GM18526 (cell line): Measurements from ENCODE around the gene KRTAP12-4.
"Not testable (repeated sequence)": the region's sequence is repeated elsewhere in the genome, so short reads cannot be mapped to it uniquely, and the experiment has no call there.

Source experiments
- POLR2A ChIP-seq: IDR thresholded peaks from 3 replicates; pipeline ENCODE4 v1.6.1; 2011; ENCODE audit not compliant: insufficient read length; ENCODE audit errors: extremely low read depth

Gene KRTAP12-4

DNA sequence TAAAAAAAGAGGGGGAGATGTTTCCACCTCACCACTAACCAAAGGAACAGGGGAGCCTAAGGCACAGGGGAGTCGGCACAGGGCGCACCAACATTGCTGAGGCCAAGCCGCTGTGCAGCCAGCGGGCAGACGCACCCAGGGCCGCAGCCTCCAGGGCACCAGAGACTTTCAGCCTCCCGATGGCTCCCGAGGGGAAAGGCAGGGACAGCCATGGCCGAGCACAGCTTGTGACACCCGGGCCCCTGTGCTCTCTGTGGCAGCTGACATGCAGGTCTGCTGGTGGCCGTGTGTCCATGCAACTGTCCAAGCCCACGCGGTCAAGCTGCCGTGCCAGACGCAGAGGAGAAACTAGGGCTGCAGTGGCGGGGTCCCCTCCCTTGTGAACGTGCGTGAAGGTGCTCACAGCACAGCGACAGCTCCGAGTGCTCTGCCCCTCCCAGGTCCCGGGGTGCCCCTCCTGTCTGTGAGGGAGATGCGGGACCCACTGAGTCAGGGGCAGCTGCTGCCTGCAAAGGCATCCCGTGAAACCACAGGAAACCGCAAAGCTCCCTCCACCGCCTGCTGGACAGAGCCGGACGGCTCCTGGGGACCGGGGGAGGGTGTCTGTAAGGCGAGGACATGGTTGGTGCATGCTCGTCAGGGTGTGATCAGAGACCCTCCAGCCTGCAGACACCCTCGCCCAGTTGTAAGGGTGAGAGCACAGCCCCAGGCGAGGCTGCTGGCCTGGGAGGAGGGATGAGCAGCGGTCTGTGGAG, 5.7 kb downstream of the KRTAP12-4 start:
- no peak for TF ChIP-seq POLR2A

DNA sequence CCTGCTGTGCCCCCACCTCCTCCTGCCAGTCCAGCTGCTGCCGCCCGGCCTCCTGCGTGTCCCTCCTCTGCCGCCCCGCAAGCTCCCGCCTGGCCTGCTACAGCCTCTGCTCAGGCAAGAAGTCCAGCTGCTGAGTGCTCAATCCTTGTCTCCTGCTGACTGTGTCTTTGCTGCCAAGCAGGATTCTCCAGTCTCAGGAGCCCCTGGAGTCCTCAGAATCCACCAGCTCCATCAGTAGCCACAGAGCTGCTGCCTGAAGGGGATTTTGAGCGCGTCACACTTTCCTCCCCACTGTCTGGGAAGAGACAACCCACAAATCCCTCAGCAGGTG, 7.3 kb downstream of the KRTAP12-4 start:
- TF ChIP-seq POLR2A, result no peak

DNA sequence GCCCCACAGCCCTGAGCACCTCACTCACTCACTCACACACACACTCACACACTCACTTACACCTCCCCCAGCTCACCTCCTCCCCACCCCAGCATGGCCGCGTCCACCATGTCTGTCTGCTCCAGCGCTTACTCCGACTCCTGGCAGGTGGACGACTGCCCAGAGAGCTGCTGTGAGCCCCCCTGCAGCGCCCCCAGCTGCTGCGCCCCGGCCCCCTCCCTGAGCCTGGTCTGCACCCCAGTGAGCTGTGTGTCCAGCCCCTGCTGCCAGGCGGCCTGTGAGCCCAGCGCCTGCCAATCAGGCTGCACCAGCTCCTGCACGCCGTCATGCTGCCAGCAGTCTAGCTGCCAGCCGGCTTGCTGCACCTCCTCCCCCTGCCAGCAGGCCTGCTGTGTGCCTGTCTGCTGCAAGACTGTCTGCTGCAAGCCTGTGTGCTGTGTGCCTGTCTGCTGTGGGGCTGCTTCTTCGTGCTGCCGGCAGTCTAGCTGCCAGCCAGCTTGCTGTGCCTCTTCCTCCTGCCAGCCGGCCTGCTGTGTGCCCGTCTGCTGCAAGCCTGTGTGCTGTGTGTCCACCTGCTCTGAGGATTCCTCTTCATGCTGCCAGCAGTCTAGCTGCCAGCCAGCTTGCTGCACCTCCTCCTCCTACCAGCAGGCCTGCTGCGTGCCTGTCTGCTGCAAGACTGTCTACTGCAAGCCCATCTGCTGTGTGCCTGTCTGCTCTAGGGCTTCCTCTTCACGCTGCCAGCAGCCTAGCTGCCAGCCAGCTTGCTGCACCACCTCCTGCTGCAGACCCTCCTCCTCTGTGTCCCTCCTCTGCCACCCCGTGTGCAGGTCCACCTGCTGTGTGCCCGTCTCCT, 7.9 kb downstream of the KRTAP12-4 start, which contains the start of gene KRTAP10-11:
Gene KRTAP10-11, plus strand, starts transcription at position 49 of the 856 bp plus-strand sequence. Its CDS starts 45 bp downstream, at position 94.
- TF ChIP-seq POLR2A, result not testable (repeated sequence)

DNA sequence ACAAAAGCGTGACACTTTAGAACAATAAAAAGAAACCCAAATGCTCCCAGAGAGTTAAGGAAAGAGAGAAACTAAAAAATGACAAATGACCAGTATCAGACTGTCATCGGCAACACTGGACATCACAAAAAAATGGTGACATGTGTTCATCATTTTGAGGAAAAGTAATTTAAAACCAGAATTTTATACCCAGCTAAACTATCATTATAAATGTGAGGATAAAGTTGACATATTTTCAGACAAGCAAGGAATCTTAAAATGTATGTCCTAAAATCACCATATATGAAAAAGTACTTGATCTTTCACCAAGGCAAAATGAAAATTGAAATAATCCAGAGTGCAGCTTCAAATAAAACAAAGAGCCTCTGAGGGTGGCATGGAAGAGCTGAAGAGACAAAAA, 9.6 kb downstream of the KRTAP12-4 start:
- TF ChIP-seq POLR2A, result no peak

DNA sequence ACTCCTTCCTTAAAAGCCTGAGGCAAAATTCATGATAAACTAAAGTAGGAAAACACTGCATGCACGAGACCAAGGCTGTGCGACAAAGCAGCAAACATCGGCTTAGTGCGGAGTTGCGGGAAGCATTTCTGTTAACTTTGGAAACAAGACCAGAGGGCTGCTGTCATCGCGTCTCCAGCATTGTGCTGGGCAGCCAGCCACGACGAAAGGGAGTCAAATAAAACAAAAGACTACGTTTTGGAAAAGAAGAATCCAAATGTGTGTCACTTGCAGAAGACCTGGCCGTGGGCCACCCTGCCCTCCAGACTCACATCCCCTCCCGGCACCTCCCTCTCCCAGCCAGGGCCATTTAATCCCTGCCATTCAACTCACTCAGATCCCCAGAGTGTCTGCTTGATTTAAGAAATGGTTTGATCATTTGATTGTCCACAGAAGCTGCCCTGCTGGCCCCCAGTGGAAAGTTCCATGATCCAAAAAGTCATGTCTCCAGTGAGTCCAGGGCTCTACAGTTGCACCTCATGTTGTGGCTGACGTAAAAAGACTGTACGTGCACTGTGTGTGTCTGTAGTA, 10.6 kb downstream of the KRTAP12-4 start:
- no peak for TF ChIP-seq POLR2A

DNA sequence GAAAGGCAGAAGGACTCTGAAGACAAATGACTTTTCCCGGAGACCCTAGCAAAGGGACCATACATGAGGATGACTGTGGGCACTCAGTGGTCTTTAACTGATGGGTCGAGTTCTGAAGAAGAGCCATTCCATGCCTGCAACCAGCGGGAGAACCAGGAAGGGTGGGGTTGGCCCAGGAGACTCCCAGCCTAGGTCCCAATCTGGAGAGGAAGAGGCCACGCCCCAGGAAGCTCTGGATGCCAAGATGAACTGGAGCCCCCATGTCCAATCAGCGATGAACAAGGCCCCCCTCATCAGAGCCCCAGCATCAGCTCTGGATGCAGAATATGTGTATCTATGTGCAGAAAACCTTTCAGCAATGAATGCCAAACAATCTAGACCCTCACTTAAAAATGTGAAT, 13.7 kb downstream of the KRTAP12-4 start:
- no peak for TF ChIP-seq POLR2A

DNA sequence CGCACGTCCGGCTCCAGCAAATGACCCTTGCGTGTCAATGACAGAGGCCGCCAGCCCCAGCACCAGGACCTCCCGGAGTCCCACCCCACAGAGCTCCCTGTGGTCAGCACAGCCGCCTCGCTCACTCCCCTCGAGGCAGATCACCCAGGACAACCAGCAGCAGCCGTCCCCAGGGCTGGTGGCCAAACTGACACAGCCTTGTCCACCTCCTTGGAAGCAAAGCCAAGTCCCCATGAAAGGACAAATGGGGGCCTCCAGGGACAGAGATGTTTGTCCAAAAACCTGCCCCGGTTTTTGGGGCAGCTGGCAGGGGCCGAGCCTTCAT, 15.2 kb downstream of the KRTAP12-4 start:
- no peak for TF ChIP-seq POLR2A

DNA sequence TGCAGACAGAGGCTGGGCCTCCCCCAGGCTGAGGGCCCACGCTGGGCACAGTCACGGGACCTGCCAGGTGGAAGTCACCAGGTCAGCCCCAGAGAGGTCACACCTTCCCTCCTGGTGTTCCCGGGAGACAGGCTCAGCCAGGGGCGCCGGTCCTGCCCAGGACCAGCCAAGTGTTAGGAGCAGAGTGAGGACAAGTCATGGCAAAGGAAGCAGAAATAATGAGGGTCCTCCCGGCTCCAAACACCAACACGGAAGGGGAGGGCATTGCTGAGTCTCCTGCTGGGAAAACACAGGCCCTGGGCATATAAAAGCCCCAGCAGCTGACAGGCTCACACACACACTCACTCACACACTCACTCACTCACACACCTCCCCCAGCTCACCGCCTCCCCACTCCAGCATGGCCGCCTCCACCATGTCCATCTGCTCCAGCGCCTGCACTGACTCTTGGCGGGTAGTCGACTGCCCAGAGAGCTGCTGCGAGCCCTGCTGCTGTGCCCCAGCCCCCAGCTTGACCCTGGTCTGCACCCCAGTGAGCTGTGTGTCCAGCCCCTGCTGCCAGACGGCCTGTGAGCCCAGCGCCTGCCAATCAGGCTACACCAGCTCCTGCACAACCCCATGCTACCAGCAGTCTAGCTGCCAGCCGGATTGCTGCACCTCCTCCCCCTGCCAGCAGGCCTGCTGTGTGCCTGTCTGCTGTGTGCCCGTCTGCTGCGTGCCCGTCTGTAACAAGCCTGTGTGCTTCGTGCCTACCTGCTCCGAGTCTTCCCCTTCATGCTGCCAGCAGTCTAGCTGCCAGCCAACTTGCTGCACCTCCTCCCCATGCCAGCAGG, 17.2 kb downstream of the KRTAP12-4 start, which contains the start of gene KRTAP10-10:
Gene KRTAP10-10, plus strand, starts transcription at position 339 of the 833 bp plus-strand sequence. Its CDS starts 62 bp downstream, at position 401.
- TF ChIP-seq POLR2A, result no peak

DNA sequence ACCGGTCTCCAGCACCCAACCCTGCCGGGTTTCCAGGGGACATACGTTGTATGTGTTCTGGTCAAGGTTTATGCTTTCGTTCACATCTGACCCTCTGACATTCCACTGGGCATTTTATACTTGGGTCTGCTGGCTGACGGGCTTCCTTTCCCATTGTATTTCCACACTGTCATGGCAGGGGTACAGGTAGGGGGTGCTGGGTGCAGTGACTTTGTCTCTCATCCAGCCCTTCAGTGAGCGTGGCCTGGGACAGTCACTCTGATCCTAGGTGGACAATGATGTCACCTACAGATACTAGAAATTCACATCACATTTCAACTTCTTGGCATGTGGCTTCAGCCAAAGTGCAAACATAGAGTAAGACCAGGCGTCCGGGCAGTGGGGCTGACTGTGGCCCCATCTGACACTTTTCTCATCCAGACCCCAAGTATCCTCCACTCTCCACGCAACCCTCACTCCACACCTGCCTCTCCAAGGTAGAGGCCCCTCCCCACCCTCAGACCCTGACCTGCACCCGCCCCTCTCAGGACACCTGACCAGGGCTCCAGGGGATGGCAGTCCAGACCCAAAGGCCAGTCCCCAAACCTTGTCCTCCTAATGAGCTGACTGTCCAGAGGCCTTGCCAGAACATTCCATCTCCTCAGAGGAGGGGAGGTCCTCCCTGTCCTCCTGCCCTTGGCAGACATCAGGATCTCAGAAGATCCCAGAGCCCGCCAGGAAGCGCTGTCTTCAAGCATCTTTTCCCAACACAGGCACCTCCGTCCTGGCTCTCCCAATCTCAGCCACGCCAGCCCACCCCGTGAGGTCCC, 18.0 kb downstream of the KRTAP12-4 start:
- TF ChIP-seq POLR2A, result no peak

DNA sequence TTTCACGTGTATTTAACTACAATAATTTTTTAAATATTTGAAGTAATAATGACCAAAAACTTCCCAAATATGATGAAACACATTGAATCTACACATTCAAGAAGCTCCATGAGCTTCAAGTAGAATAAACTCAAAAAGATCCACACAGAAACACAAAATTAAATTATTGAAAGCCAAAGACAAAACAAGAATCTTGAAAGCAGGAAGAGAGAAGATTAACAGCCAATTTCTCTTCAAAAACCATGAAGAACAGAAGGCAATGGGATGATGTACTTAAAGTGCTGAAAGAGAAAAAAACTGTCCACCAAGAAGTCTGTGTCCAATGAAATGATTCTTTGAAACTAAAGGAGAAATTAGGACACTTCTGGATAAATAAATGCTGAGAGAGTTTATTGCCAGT, 22.4 kb downstream of the KRTAP12-4 start:
- TF ChIP-seq POLR2A, result no peak

DNA sequence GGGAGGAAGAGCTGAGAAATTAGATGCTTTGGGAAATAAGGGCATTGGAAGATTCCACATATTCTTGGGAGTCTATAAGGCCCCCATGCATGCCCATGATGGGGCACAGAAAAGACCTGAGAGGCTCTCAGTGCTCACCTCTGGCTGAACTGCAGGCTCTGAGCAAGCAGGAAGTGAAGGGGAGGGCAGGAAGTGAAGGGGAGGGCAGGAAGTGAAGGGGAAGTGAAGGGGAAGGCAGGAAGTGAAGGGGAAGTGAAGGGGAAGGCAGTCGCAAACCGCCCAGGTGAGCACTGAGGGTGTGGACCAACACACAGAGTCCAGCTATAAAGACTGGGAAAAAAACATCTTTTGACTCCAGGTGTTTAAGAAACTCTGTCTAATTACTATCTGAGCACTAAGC, 24.0 kb downstream of the KRTAP12-4 start:
- no peak for TF ChIP-seq POLR2A

DNA sequence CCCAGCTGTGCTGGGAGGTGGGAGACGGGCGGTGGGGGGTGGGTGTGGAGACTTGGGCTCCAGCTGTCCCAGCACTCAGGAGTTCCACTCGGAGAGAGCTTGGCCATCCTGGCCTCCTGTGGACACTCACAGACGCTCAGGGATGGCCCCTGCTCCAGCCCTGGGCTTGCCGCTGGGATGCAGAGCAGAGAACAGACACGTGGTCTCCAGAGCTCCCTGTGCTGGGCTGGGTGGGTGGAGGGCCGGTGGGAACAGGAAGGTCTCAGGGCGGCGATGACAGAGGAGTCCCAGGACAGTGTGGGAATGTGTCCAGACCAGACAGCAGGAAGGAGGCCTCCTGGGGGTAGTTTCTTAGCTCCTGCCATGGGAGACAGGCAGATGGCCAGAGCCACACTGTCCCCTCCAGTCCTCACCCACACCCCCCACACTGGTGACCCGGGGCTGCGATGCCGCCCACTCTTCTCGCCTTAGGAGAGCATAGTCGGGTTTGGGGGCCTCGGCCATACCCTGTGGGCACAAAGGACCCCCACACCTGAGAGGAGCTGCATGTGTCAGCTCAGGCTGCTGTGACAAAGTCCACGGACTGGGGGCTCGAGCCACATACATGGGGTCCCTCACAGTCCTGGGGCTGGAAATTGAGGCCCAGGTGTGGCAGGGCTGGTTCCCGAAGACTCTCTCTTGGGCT, 25.6 kb downstream of the KRTAP12-4 start:
- TF ChIP-seq POLR2A, result no peak

DNA sequence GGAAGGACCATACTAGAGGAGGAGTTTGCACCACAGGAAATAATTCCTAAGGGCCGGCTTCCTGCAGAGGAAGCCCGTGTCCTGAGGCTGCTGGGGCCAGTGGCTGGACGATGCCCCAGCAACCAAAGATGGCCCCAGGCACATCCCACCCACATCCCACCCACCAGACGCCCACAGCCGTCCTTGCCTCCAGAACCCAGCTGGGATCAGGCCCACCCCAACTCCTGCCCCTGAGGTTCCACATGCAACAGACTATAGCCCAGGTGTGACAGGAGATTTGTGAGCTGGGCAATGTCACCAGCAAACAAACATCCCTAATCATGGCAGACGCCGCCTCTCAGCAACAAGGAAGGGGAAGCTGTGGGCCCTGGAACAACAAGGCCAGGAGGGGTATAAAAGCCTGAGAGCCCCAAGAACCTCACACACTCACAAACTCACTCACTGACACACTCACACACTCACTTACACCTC, 27.8 kb downstream of the KRTAP12-4 start, which contains the start of gene KRTAP10-9:
Gene KRTAP10-9, plus strand, starts transcription at position 421 of the 471 bp plus-strand sequence. CDS start 79 bp downstream, outside the sequence.
- TF ChIP-seq POLR2A, result no peak

DNA sequence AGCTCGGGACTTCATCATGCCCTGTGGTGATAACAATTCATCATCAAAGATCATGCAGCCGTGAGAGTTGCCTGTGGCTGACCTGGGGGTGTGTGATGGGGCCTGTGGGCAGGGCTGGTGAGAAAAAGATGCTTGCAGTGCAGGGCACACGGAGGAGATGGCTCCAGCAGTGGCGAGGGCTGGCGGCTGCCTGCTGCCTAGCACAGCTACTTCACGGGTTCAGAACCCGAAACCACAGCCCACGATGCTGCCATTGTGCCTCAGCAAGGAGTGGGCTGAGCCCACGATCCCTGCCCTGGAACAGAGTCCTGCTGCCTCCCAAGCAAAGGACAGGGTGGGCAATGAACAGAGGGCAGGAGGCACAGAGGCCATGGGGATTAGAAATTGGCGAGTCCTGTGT, 28.2 kb downstream of the KRTAP12-4 start:
- no peak for TF ChIP-seq POLR2A

DNA sequence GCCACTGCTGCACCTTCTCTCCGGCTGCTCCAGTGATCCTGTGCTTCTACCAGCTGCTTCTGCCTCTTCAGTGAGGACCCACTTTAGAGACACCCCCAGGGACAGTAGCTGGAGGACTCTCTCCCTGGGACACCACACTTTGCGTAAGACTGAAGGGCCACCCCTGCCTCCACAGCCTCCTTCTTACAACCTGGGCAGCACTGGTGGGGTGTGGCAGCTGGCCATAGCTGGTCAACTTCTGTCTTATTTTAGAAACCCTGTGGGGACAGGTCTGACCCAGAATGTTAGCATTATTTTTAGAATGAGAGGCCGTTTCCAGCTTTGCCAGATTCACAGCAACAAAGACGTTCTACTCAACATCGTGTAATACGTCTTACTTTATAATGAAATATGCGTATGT, 28.7 kb downstream of the KRTAP12-4 start:
- no peak for TF ChIP-seq POLR2A
